ENCODE data around the gene HS2ST1.

HS2ST1 gene

GRCh38 chr1:86950712-86951419, 36.4 kb downstream of the HS2ST1 start:
- in situ Hi-C loops (cut with MboI; ENCODE audit: low sequenced_read_pairs, unreplicated experiment), result no loop called here
- no peak for TF ChIP-seq CTCF (IDR thresholded peaks at IDR 0.05; ENCODE audit: borderline replicate concordance, control extremely low read depth, extremely low read depth, insufficient read depth, missing control alignments)
- no peak for DNase-seq (ENCODE audit: low spot score)

- DNase-seq (ENCODE audit: low spot score), result no peak
- in situ Hi-C loops (cut with MboI; ENCODE audit: low sequenced_read_pairs, unreplicated experiment), result no loop called here
- TF ChIP-seq CTCF (IDR thresholded peaks at IDR 0.05; ENCODE audit: borderline replicate concordance, control extremely low read depth, extremely low read depth, insufficient read depth, missing control alignments), result no peak
Observed at GRCh38 chr1:86951430-86951829, 37.0 kb downstream of the HS2ST1 start.

- in situ Hi-C loops (cut with MboI; ENCODE audit: low sequenced_read_pairs, unreplicated experiment), result no loop called here
- DNase-seq (ENCODE audit: low spot score), result no peak
- TF ChIP-seq CTCF (IDR thresholded peaks at IDR 0.05; ENCODE audit: borderline replicate concordance, control extremely low read depth, extremely low read depth, insufficient read depth, missing control alignments), result no peak
Observed at GRCh38 chr1:86953167-86953566, 38.7 kb downstream of the HS2ST1 start.

GRCh38 chr1:86955678-86956077, 41.2 kb downstream of the HS2ST1 start:
- in situ Hi-C loops (cut with MboI; ENCODE audit: low sequenced_read_pairs, unreplicated experiment), result no loop called here
- no peak for TF ChIP-seq CTCF (IDR thresholded peaks at IDR 0.05; ENCODE audit: borderline replicate concordance, control extremely low read depth, extremely low read depth, insufficient read depth, missing control alignments)
- no peak for DNase-seq (ENCODE audit: low spot score)

GRCh38 chr1:86956221-86956620, 41.8 kb downstream of the HS2ST1 start:
- TF ChIP-seq CTCF (IDR thresholded peaks at IDR 0.05; ENCODE audit: borderline replicate concordance, control extremely low read depth, extremely low read depth, insufficient read depth, missing control alignments), result no peak
- no peak for DNase-seq (ENCODE audit: low spot score)
- in situ Hi-C loops (cut with MboI; ENCODE audit: low sequenced_read_pairs, unreplicated experiment), result no loop called here

GRCh38 chr1:86957221-86957620, 42.8 kb downstream of the HS2ST1 start:
- no peak for DNase-seq (ENCODE audit: low spot score)
- in situ Hi-C loops (cut with MboI; ENCODE audit: low sequenced_read_pairs, unreplicated experiment), result no loop called here
- TF ChIP-seq CTCF (IDR thresholded peaks at IDR 0.05; ENCODE audit: borderline replicate concordance, control extremely low read depth, extremely low read depth, insufficient read depth, missing control alignments), result no peak
